Ascending aorta (tissue), 2 donors: ENCODE results near the gene MGLL. TPM values are rescaled to one million over a fixed set of nuclear protein-coding genes. Genes with fewer than 3 reads are reported as not detected.

ENCODE experiments used
- DNase-seq, 2 donors: peaks; one replicate each; pipeline ENCODE4 v3.0.0-alpha.2; 2019; ENCODE audit warnings: low spot score in 2 of 2
- H3K27ac ChIP-seq, 2 donors: fragments of 200-600 bp; sonication (generic); one replicate each; pipeline ENCODE4 v1.5.1; 2016 to 2017; ENCODE audit warnings: mild to moderate bottlenecking in 1 of 2
- H3K27me3 ChIP-seq: fragments of 200-600 bp; sonication (generic); one replicate; pipeline ENCODE4 v1.5.1; 2017
- H3K36me3 ChIP-seq, 2 donors: fragments of 200-600 bp; sonication (generic); one replicate each; pipeline ENCODE4 v1.5.1; 2016
- H3K4me1 ChIP-seq, 2 donors: fragments of 200-600 bp; sonication (generic); one replicate each; pipeline ENCODE4 v1.5.1; 2016 to 2017; ENCODE audit warnings: mild to moderate bottlenecking in 1 of 2
- H3K4me3 ChIP-seq, 2 donors: fragments of 200-600 bp; sonication (generic); one replicate each; pipeline ENCODE4 v1.5.1; 2016 to 2017; ENCODE audit warnings: mild to moderate bottlenecking in 1 of 2
- H3K9me3 ChIP-seq, 2 donors: fragments of 200-600 bp; sonication (generic); one replicate each; pipeline ENCODE4 v1.5.1; 2016
- intact Hi-C: fragments of 100-400 bp; cut with DNase I; formaldehyde crosslinking; loops from one replicate; pipeline ENCODE4 v1.15.1; 2023
- total RNA-seq: library from RNA; depleted of rRNA; stranded (reverse); fragments of >200 nt; gene quantifications from one replicate; pipeline ENCODE4 v1.1.0, GENCODE V29; 2016
- TF ChIP-seq, protein P1 (sequence below), 3 experiments: fragments of 200-600 bp in 2 of 3; fragments of 450-650 bp in 1 of 3; sonication (generic) in 2 of 3; IDR thresholded peaks; one replicate each; pipeline ENCODE4 v1.5.1; 2016 to 2019; ENCODE audit warnings: antibody characterized with exemption in 3 of 3, mild to moderate bottlenecking in 1 of 3, moderate library complexity in 1 of 3

Gene MGLL
- total RNA-seq, 1 donor from 2014 or later: 101 TPM

- TF ChIP-seq, protein P1, sequence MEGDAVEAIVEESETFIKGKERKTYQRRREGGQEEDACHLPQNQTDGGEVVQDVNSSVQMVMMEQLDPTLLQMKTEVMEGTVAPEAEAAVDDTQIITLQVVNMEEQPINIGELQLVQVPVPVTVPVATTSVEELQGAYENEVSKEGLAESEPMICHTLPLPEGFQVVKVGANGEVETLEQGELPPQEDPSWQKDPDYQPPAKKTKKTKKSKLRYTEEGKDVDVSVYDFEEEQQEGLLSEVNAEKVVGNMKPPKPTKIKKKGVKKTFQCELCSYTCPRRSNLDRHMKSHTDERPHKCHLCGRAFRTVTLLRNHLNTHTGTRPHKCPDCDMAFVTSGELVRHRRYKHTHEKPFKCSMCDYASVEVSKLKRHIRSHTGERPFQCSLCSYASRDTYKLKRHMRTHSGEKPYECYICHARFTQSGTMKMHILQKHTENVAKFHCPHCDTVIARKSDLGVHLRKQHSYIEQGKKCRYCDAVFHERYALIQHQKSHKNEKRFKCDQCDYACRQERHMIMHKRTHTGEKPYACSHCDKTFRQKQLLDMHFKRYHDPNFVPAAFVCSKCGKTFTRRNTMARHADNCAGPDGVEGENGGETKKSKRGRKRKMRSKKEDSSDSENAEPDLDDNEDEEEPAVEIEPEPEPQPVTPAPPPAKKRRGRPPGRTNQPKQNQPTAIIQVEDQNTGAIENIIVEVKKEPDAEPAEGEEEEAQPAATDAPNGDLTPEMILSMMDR (IDR thresholded peaks at IDR 0.05): no peak
- peaks cover 13 to 48% of the 10 kb centered on the region in 2 donors for H3K4me1 ChIP-seq
- no peaks in the 10 kb centered on the region for H3K27me3 ChIP-seq
- peak overlapping the region in 1 of 2 donors; percentile 80 for H3K27ac ChIP-seq
- no peak overlapping the region for H3K4me3 ChIP-seq
- no peaks in the 10 kb centered on the region for H3K9me3 ChIP-seq
- H3K36me3 ChIP-seq: no peaks in the 10 kb centered on the region
- intact Hi-C loops: no loop called here
- DNase-seq: no peak
These were observed 45.0 kb downstream of the MGLL start for GRCh38 chr3:127777332-127777731.

DNA sequence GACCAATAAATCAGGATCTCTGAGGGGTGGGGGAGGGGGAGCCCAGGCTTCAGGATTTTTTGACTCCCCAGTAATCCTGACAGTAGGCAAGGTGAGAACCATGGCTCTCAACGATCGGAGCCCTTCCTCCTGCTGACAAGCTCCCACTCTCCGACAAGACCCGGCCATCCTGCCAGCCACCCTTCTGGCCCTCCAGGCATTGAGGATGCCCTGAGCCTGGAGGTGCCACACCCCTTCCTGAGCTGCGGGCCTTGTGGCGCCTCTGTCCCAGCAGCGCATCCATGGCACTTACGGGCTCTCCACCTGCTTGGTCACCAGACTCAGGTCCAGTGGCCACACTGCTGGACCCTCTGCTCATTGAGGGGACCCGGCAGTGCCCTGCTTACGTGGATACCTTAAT, 46.0 kb downstream of the MGLL start:
- no peaks in the 10 kb centered on the region for H3K27me3 ChIP-seq
- H3K36me3 ChIP-seq: no peaks in the 10 kb centered on the region
- intact Hi-C loops: no loop called here
- no peaks in the 10 kb centered on the region for H3K9me3 ChIP-seq
- peaks cover 13 to 42% of the 10 kb centered on the region in 2 donors for H3K4me1 ChIP-seq
- H3K27ac ChIP-seq: peak overlapping the region; percentile 74 to 85
- TF ChIP-seq, protein P1 (IDR thresholded peaks at IDR 0.05): no peak
- no peak overlapping the region for H3K4me3 ChIP-seq
- no peak for DNase-seq

DNA sequence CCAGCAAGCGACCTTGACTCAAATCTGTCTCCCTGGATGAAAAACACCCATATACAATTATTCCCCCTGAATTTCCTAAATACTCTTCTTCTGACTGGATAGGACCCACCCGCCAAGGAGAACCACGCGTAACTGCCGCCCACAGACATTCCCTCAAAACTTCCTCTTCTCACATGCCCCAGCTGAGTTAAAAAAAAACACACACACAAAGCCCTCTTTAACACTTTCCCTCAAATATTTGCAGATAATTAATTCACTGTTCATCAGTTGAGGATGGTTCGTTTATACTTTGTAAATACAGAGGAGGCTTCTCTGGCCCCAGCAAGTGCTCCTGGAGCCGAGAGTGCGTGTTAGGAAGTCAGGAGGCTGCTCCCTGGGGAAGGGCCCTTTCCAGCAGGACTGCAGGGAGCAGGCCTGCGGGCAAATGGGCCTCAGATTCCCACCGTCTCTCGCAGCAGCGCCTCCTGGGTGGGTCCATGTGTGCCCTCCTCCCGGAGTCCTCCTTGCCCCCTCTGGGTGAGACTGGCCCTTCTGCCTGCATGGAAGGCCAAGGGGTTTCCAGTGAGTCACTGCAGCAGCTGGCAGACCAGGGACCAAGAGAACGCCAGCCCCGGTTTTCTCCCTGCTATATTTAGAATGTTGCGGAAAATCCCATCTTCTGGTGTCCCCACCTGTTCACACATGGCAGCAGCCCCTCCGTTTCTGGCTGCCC, 46.8 kb downstream of the MGLL start:
- H3K36me3 ChIP-seq: no peaks in the 10 kb centered on the region
- peak overlapping the region; percentile 74 to 85 for H3K27ac ChIP-seq
- no peaks in the 10 kb centered on the region for H3K9me3 ChIP-seq
- H3K27me3 ChIP-seq: no peaks in the 10 kb centered on the region
- TF ChIP-seq, protein P1 (IDR thresholded peaks at IDR 0.05): no peak
- intact Hi-C loops: no loop called here
- H3K4me3 ChIP-seq: peak overlapping the region in 1 of 2 donors; percentile 36
- peak; percentile 40 to 78 for DNase-seq
- H3K4me1 ChIP-seq: peaks cover 13 to 34% of the 10 kb centered on the region in 2 donors

- peak overlapping the region; percentile 74 to 85 for H3K27ac ChIP-seq
- intact Hi-C loops: no loop called here
- H3K4me1 ChIP-seq: peaks cover 13 to 27% of the 10 kb centered on the region in 2 donors
- H3K36me3 ChIP-seq: no peaks in the 10 kb centered on the region
- H3K9me3 ChIP-seq: no peaks in the 10 kb centered on the region
- DNase-seq: no peak
- TF ChIP-seq, protein P1 (IDR thresholded peaks at IDR 0.05): no peak
- no peaks in the 10 kb centered on the region for H3K27me3 ChIP-seq
- no peak overlapping the region for H3K4me3 ChIP-seq
These were observed 47.7 kb downstream of the MGLL start for GRCh38 chr3:127774647-127775046.

DNA sequence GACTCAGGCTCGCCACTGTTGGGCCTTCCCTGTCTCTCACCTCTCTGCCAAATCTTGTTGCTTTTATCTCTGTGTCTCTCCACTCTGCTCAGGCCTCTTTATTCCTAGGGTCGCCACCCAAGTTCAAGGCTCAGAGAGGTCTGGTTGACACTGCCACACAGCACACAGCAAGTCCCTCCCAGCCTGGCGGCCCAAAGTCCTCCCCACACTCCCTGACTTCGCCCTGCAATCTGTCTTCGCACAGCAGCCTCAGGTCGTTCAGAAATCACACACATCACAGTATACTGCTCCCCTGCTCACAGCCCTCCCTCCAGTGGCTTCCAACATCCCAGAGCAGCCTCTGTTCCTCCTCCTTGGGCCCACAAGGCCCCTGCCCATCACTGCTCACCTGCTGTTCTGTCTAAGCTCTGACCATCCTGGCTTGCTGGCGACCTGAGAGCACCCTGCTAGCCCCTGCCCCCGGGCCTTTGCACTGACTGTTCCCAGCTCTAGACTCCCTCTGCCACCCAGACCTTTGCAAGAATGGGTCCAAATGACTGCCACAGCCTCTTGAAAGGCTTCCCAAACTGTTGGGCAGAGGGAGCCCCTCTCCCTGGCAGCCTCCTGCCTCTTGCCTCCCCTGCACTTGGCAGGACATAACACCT, 48.4 kb downstream of the MGLL start:
- intact Hi-C loops: no loop called here
- H3K4me3 ChIP-seq: no peak overlapping the region
- no peak overlapping the region for H3K27ac ChIP-seq
- H3K27me3 ChIP-seq: no peaks in the 10 kb centered on the region
- no peaks in the 10 kb centered on the region for H3K9me3 ChIP-seq
- TF ChIP-seq, protein P1 (IDR thresholded peaks at IDR 0.05): no peak
- no peak for DNase-seq
- H3K36me3 ChIP-seq: no peaks in the 10 kb centered on the region
- H3K4me1 ChIP-seq: peaks cover 9 to 21% of the 10 kb centered on the region in 2 donors
